ENCODE data around the gene ADRA1B. TPM values are rescaled to one million over a fixed set of nuclear protein-coding genes. Genes with fewer than 3 reads are reported as not detected.

ADRA1B gene
- total RNA-seq, 2 experiments from 2014 or later = not detected

- ChIA-PET POLR2A (no interaction called here), CTCF (no interaction called here)
- H3K4me3 ChIP-seq (ENCODE audit: low read length) = no peak overlapping the region
- H3K27me3 Mint-ChIP-seq = peaks cover 30% of the 10 kb centered on the region
- no peaks in the 10 kb centered on the region for H3K4me1 ChIP-seq (ENCODE audit: insufficient read depth, low read length)
- TF ChIP-seq CTCF (IDR thresholded peaks at IDR 0.05) = no peak
- H3K4me1 Mint-ChIP-seq (ENCODE audit: low read depth) = peaks cover 12% of the 10 kb centered on the region
- DNase-seq (no peak), ATAC-seq (ENCODE audit: poor library complexity) (no peak)
- H3K36me3 Mint-ChIP-seq (ENCODE audit: low read depth) = no peaks in the 10 kb centered on the region
- H3K27ac Mint-ChIP-seq = no peak overlapping the region
- peaks cover 0 to 2% of the 10 kb centered on the region in 2 experiments for H3K9me3 ChIP-seq (ENCODE audit: control insufficient read depth in 1 of 2, insufficient read depth in 1 of 2, low read length in 2 of 2)
- no peak overlapping the region for H3K4me3 Mint-ChIP-seq
- no peak overlapping the region for H3K27ac ChIP-seq (ENCODE audit: low read depth in 1 of 2, low read length in 2 of 2)
- no peaks in the 10 kb centered on the region for H3K9me3 Mint-ChIP-seq
- intact Hi-C loops (cut with DNase I, micrococcal nuclease) = no loop called here
- H3K36me3 ChIP-seq (ENCODE audit: insufficient read depth, low read length) = no peaks in the 10 kb centered on the region
- H3K27me3 ChIP-seq (ENCODE audit: control insufficient read depth in 1 of 2, insufficient read depth in 2 of 2, low read length in 2 of 2) = peaks cover 2 to 3% of the 10 kb centered on the region in 2 experiments
Measured at GRCh38 chr5:159905496-159905895, 10.8 kb upstream of the ADRA1B start.

GRCh38 chr5:159906463-159906862, 9.8 kb upstream of the ADRA1B start:
- intact Hi-C loops (cut with DNase I, micrococcal nuclease) = no loop called here

GRCh38 chr5:159906943-159907342, 9.3 kb upstream of the ADRA1B start:
- Histone ChIP-seq H3K4me3 (ENCODE audit: low read length) (no peak overlapping the region), H3K9me3 (ENCODE audit: control insufficient read depth in 1 of 2, insufficient read depth in 1 of 2, low read length in 2 of 2) (no peaks in the 10 kb centered on the region), H3K4me1 (ENCODE audit: insufficient read depth, low read length) (no peaks in the 10 kb centered on the region), H3K36me3 (ENCODE audit: insufficient read depth, low read length) (no peaks in the 10 kb centered on the region), H3K27me3 (ENCODE audit: control insufficient read depth in 1 of 2, insufficient read depth in 2 of 2, low read length in 2 of 2) (no peaks in the 10 kb centered on the region), H3K27ac (ENCODE audit: low read depth in 1 of 2, low read length in 2 of 2) (no peak overlapping the region)
- Mint-ChIP-seq H3K4me3 (no peak overlapping the region), H3K27me3 (peaks cover 29% of the 10 kb centered on the region), H3K36me3 (ENCODE audit: low read depth) (no peaks in the 10 kb centered on the region), H3K4me1 (ENCODE audit: low read depth) (peaks cover 12% of the 10 kb centered on the region), H3K9me3 (no peaks in the 10 kb centered on the region), H3K27ac (no peak overlapping the region)
- ChIA-PET CTCF (no interaction called here), POLR2A (no interaction called here)
- ATAC-seq (ENCODE audit: poor library complexity) = no peak
- intact Hi-C loops (cut with DNase I, micrococcal nuclease) = no loop called here
- TF ChIP-seq CTCF (IDR thresholded peaks at IDR 0.05) = no peak
- no peak for DNase-seq

More at GRCh38 chr5:159906463-159906862, 9.8 kb upstream of the ADRA1B start:
- Histone ChIP-seq H3K4me3 (ENCODE audit: low read length) (no peak overlapping the region), H3K27ac (ENCODE audit: low read depth in 1 of 2, low read length in 2 of 2) (no peak overlapping the region), H3K36me3 (ENCODE audit: insufficient read depth, low read length) (no peaks in the 10 kb centered on the region), H3K4me1 (ENCODE audit: insufficient read depth, low read length) (no peaks in the 10 kb centered on the region), H3K27me3 (ENCODE audit: control insufficient read depth in 1 of 2, insufficient read depth in 2 of 2, low read length in 2 of 2) (no peaks in the 10 kb centered on the region), H3K9me3 (ENCODE audit: control insufficient read depth in 1 of 2, insufficient read depth in 1 of 2, low read length in 2 of 2) (no peaks in the 10 kb centered on the region)
- Mint-ChIP-seq H3K4me3 (no peak overlapping the region), H3K4me1 (ENCODE audit: low read depth) (peaks cover 12% of the 10 kb centered on the region), H3K27ac (no peak overlapping the region), H3K27me3 (peaks cover 30% of the 10 kb centered on the region), H3K36me3 (ENCODE audit: low read depth) (no peaks in the 10 kb centered on the region), H3K9me3 (no peaks in the 10 kb centered on the region)
- POLR2A ChIA-PET = no interaction called here
- DNase-seq (no peak), ATAC-seq (ENCODE audit: poor library complexity) (no peak)
- no peak for TF ChIP-seq CTCF (IDR thresholded peaks at IDR 0.05)
- CTCF ChIA-PET = no interaction called here
